HG03095 (cell line): ENCODE results near the gene OAS3.
A peak's percentile ranks its signal among the peaks of the same experiment; 100 is the strongest.
"Not testable (repeated sequence)": the region's sequence is repeated elsewhere in the genome, so short reads cannot be mapped to it uniquely, and the experiment has no call there.

Experiments
- ATAC-seq: cut with Tn5 transposase; IDR thresholded peaks from one replicate; pipeline ENCODE4 v1.9.1; 2021; ENCODE audit warnings: moderate library complexity; ENCODE audit not compliant: unreplicated experiment

The OAS3 gene

DNA sequence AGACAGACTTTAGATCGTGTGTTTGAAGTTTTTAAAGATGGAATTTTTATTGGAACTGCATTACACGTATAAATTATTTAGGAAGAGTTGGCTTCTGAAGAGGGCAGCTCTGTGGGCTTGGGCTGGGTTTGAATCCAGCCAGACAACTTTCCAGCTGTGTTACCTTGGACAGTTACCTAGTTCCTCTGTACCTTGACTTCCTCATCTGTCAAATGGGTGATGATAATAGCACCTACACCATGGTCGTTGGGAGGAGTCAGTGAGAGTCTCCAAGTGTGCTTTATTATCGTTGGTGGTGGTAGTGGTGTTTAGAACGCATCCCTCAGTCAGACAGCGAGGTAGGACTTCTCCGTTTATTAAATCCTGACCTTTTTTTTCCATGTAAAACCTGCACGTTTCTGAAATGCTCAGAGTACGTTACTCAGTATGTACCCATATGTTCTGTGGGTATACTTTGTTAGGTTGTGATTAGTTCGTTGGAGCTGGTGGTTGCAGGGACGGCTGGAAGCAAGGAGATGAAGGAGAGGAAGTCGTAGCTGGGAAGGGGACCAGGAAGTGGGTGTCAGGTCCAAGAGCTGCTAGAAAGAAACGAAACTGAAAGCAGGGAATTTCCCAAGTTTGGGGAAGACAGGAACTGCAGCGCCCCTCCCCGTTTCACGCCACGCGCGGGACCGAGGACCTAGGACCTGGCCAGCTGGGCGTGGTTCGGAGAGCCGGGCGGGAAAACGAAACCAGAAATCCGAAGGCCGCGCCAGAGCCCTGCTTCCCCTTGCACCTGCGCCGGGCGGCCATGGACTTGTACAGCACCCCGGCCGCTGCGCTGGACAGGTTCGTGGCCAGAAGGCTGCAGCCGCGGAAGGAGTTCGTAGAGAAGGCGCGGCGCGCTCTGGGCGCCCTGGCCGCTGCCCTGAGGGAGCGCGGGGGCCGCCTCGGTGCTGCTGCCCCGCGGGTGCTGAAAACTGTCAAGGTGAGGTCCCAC, at the start of gene OAS3:
Gene OAS3, plus strand, starts transcription at position 734 of the 979 bp plus-strand sequence. Its CDS starts 57 bp downstream, at position 791.
- peak; percentile 47 for ATAC-seq

DNA sequence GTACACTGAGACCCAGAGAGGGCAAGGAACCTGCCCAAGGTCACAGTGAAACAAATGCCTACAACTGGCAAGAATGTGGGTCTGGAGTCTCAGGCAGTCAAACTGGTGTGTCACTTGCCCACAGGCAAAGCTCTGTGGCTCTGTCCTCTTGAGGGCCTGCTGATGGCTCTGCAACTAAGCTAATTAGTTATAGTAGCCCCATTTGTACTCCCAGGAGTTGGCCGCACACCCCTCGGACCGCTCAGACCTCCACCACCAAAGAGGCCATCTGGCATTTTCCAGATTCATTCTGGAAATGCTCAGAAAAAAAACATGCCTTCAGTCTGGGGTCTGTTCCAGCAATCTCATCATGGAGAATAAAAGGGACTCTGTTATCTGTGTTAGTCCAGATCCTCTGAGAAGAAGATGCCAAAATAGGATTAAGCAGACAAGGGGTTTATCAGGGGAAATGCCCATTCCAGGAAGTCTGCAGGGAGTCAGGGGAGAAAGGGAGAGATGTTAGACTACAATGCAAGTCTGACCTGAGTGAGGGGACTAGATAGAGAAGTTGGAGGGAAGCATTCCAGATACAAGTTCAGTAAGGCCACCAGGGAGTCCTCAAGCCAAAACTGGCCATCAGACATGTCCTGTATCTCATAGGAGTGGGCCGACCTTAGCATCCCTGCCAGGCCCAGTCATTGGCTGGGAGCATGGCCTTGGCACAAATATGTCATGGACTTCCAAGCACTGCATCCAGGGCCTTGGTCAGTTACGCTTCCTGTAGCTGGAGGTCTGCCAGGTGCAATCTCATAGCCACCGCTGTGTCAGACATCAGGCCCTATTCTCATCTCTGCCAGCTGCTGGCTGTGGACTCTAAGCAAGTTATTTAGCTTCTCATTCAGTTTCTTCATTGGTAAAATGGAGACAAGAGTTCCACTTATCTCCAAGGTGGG, 46.9 kb upstream of the OAS3 start:
- ATAC-seq = no peak

DNA sequence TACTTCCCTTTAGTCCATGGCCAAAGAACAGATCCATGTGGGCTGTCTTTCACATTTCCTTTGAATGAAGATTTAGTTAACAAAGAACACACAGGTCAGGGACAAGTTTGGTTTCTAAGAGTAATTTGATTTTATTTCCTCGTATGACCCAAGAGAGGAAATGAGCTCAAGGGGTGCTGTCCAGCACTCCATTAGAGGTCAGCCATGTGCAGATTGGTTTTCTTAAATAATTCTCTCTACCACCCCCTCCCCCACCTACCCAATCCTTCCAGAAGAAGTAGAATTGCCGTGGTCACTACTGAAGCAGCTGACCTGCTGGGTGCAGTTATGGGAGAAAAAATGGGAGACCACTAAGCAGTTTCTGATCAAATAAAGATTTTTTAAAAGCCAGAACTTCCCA, 45.4 kb upstream of the OAS3 start:
- ATAC-seq = no peak

DNA sequence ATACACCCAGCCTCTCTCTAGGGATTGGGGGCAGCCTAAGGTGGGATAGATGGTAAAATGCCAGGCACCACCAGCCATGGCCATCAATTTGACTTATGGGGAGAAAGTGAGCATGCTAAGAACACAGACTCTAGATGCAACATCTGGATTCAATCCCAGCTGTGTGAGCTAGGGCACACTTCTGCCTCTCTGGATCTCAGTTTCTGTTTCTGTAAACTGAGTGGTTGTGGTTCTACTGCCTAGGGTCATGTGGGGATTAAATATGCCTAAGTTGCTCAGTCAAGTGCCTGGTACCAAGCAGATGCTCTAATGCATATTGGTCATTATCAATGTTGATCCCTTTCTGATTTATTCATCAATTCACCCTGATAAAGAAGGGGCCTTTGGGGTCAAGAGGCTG, 44.1 kb upstream of the OAS3 start:
- ATAC-seq = no peak

GRCh38 chr12:112898380-112898779, 39.9 kb upstream of the OAS3 start:
- ATAC-seq = no peak

DNA sequence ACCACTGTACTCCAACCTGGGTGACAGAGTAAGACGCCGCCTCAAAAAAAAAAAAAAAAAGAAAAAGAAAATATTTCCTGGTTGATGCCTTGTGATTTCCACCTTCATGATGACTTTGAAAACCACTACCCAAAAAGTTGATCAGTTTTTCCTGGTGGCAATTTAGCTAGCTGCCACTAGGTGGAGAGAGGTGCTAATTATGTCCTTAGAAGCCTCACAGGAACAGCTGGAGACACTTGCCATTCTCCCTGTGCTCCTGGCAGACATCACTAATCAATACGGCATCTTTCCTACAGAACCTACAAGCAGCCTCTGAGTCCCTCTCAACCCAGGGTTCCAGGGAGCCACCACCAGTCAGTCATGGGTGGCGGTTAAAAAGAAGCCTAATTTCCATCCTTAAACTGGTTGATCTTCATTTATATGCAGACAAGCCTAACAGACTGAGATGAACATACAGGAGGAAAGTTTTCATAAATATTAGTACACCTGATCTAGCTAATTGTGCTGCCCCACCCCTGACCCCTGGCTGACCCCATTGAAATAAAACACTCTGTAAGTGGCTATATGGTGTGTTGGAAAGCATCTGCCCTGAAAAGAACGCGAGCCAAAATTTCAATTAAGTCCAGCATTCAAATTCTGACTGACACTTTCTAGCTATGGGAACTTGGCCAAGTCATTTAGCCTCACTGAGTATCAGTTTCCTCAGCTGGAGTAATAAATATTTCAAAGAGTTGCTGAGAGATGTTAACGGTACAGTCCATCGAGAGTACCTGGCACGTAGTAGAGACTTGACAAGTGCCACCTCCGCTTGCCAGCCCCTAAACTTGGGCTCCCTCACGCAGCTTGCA, 37.8 kb upstream of the OAS3 start:
- no peak for ATAC-seq

DNA sequence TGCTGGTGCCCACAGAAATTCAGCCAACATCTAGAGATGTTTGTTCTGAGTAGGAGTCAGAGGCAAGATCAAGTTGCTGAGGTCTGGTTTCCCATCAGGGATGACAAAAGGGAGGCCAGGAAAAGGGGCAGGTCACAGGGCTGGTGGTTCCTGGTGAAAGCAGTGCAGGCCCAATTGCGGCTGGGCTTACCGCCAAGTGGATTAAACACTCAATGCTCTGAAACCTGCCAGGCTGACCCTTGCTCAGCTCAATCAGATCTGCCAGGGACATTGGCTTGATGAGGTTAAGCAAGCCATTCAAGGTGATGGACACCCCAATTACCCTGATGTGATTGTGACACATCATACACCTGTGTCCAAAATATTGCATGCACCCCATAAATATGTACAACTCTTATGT, 37.0 kb upstream of the OAS3 start:
- ATAC-seq = no peak

GRCh38 chr12:112904571-112904970, 33.7 kb upstream of the OAS3 start:
- ATAC-seq = no peak

DNA sequence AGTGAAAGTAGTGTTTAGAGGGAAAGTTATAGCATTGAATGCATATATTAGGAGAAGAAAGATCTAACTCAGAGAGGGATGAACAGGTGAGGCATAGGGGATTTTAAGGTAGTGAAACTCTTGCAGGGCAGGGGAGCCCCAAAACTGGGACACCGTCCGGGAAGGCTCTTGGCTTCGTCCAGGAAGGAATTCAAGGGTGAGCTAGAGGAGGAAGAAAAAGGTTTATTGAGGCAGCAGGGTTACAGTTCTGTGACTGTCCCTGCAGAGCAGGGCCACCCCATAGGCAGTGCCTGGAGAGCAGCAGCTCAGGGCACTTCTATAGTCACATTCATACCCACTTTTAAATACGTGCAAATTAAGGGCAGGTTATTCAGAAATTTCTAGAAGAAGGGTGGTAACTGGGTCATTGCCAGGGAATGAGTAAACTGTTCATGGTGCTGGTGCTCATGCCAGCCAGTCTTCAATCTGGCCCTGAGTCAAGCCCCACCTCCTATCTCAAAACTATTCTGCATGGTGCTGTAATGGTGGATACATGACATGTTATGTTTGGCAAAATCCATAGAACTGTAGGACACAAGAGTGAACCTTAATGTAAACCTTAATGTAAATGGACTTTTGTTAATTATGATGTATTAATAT, 32.7 kb upstream of the OAS3 start:
- ATAC-seq = no peak

DNA sequence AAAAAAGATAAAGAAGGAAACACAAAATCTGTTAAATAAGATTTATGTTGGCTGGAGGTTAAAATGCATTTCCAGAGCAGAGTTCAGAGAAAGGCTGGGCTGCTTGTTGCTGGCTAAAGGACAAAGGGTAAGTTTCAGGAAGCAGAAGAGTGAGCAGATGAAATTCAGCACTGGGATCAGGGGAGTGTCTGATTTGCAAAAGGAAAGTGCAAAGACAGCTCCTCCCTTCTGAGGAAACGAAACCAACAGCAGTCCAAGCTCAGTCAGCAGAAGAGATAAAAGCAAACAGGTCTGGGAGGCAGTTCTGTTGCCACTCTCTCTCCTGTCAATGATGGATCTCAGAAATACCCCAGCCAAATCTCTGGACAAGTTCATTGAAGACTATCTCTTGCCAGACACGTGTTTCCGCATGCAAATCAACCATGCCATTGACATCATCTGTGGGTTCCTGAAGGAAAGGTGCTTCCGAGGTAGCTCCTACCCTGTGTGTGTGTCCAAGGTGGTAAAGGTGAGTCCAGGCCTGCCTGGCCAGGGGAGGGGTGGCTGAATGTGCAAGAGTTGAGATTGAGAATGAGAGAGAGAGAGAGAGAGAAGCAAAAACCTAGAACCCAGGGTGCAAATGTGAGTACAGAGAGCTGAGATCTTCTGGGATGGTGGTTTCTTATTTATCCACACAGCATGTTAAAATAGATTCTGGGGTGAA, 31.4 kb upstream of the OAS3 start, which contains the start of gene OAS1:
Gene OAS1, plus strand, starts transcription at position 251 of the 703 bp plus-strand sequence. Its CDS starts 78 bp downstream, at position 329.
- ATAC-seq = peak; percentile 73

DNA sequence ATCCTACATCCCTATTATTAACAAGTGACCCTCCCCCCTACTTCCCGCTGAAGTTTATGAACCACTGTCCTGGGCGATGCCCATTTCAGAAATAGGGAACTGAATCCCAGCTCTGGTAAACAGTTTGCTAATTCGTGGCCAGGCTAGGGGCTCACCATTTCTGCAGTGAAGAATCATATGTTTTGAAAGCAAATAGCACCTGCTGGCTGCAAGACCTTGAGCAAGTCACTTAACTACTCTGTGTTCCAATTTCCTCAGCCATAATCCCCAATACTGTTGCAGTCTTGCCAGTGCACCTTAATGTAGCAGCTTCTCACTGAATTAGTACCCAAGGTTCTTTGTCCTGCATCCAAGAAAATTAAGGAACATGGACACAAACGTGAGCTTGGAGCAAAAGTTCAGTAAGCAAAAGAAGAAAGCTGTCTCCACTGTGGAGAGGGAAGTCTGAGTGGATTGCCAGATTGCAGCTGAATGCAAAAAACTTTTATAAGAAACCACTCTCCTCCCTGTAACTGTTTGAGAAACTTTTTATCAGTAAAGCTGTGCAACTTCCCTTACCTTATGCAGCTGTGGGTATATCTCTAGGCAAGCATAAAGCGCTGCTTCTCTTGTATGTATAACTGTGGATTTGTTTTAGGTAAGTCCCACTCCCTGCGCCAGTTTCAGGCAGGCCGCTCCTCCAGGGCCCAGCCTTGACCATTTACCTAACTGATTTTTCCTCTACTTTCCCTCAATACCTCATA, 30.7 kb upstream of the OAS3 start:
- ATAC-seq = peak; percentile 62

DNA sequence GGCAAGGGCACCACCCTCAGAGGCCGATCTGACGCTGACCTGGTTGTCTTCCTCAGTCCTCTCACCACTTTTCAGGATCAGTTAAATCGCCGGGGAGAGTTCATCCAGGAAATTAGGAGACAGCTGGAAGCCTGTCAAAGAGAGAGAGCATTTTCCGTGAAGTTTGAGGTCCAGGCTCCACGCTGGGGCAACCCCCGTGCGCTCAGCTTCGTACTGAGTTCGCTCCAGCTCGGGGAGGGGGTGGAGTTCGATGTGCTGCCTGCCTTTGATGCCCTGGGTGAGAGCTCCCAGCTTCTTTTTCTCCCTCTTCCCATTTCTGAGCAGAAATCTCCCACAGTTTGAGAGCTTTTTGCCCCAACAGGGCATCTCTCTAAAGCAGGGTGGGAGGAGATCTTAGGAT, 29.7 kb upstream of the OAS3 start:
- no peak for ATAC-seq

DNA sequence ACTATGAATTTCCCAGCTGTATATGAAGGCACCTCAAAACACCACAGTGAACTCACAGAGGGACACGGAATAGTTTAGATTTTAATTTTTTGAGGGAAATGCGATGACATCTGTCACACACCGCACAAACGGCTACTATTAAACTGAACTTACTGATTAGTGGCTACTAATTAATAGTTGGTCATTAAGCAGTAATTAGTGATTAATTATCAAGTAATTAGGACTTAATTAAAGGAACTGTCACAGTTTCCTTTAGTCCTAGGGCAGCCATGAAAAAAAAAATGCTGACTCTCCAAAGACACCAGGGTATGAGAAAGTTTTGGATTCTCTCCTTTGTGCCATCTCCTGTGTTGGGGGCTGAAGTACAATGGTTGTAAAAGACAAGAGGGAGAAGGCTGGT, 28.6 kb upstream of the OAS3 start:
- no peak for ATAC-seq

GRCh38 chr12:112913038-112913688, 25.1 kb upstream of the OAS3 start:
- no peak for ATAC-seq

DNA sequence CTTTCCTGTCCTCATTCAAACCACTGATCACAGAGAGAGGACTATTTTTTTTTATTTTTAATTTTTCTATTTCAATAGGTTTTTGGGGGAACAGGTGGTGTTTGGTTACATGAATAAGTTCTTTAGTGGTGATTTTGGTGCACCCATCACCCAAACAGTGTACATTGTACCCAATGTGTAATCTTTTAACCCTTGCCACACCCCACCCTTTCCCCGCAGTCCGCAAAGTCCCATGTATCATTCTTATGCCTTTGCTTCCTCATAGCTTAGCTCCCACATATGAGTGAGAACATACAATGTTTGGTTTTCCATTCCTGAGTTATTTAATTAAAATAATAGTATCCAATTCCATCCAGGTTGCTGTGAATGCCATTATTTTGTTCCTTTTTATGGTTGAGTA, 24.4 kb upstream of the OAS3 start:
- not testable (repeated sequence) for ATAC-seq

GRCh38 chr12:112916270-112916669, 22.0 kb upstream of the OAS3 start:
- no peak for ATAC-seq

GRCh38 chr12:112919121-112919520, 19.2 kb upstream of the OAS3 start:
- no peak for ATAC-seq

DNA sequence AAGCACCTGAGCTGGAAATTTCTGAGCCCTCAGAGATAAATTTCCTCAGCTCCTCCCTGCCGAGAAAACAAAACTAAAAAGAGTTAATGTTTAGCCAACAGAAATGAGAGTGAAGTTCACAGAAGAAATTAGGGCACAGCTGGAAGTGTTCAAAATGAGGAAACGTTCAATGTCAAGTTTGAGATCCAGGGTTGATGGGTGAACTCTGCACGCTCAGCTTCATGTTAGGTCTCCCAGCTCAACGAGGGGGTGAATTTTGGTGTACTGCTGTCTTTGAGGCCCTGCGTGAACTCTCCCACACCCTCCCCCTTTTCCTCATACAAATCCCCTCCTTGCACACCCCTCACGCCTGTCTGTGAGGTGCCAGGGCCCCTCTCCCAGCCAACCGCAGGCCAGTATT, 13.3 kb upstream of the OAS3 start:
- ATAC-seq = peak; percentile 58
